ENCODE measurements around the gene EEF2K. TPM values are rescaled to one million over a fixed set of nuclear protein-coding genes. Genes with fewer than 3 reads are reported as not detected.
"Not testable (repeated sequence)": the region's sequence is repeated elsewhere in the genome, so short reads cannot be mapped to it uniquely, and the experiment has no call there.

EEF2K gene
- total RNA-seq, 4 donors from 2014 or later = 42.8 to 90.8 (median 50.3) TPM

DNA sequence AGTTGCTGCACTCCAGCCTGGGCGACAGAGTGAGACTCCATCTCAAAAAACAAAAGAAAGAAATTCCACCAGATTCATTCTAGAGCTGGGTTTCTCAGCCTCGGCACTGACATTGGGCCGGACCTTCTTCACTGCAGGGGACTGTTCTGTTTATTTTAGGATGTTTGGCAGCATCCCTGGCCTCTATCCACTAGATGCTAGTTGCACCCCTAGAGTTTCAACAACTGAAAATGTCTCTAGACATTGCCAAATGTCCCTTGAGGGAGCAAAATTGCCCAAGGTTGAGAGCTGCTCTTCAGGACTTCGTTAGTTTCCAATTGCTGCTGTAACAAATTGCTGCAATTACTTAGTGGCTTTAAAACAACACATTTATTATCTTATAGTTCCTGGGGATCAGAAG lies 7.2 kb downstream of the EEF2K start:
- peak in 1 of 2 donors; percentile 37 for TF ChIP-seq EP300 (IDR thresholded peaks at IDR 0.05)
- TF ChIP-seq, protein P1, sequence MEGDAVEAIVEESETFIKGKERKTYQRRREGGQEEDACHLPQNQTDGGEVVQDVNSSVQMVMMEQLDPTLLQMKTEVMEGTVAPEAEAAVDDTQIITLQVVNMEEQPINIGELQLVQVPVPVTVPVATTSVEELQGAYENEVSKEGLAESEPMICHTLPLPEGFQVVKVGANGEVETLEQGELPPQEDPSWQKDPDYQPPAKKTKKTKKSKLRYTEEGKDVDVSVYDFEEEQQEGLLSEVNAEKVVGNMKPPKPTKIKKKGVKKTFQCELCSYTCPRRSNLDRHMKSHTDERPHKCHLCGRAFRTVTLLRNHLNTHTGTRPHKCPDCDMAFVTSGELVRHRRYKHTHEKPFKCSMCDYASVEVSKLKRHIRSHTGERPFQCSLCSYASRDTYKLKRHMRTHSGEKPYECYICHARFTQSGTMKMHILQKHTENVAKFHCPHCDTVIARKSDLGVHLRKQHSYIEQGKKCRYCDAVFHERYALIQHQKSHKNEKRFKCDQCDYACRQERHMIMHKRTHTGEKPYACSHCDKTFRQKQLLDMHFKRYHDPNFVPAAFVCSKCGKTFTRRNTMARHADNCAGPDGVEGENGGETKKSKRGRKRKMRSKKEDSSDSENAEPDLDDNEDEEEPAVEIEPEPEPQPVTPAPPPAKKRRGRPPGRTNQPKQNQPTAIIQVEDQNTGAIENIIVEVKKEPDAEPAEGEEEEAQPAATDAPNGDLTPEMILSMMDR (IDR thresholded peaks at IDR 0.05) = no peak
- TF ChIP-seq POLR2A (IDR thresholded peaks at IDR 0.05) = no peak
- H3K9me3 ChIP-seq = peaks cover 0 to 6% (median 0%) of the 10 kb centered on the region in 4 donors
- DNase-seq (ENCODE audit: low spot score in 2 of 2) = no peak
- H3K27ac ChIP-seq = peak overlapping the region in 2 of 4 donors; percentile 58 to 75
- H3K36me3 ChIP-seq = peaks cover 0 to 56% (median 0%) of the 10 kb centered on the region in 3 donors
- H3K4me3 ChIP-seq = no peak overlapping the region
- peaks cover 0 to 84% (median 26%) of the 10 kb centered on the region in 4 donors for H3K4me1 ChIP-seq
- no peaks in the 10 kb centered on the region for H3K27me3 ChIP-seq
- WGBS, 2 donors = 54 to 68% methylated on average over 4 of the region's 4 CpGs

DNA sequence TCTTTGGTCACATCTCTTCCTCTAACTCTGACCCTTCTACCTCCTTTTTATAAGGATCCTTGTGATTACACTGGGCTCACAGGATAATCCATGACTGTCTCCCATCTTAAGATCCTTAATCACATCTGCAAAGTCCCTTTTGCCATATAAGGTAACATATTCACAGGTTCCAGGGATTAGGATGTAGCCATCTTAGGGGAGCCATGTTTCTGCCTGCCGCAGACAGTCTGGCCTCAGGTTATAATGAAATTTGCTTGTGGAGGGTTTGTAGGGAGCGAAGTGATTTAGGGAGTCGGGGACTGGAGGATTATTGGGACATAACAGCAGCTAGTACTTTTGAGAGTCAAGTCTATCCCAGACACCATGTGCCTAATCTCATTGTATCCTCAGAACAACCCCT lies 7.7 kb downstream of the EEF2K start:
- TF ChIP-seq POLR2A (IDR thresholded peaks at IDR 0.05) = no peak
- TF ChIP-seq, protein P1 (IDR thresholded peaks at IDR 0.05) = no peak
- TF ChIP-seq EP300 (IDR thresholded peaks at IDR 0.05) = no peak
- 98 to 99% methylated on average over 3 of the region's 3 CpGs for WGBS, 2 donors
- no peak for DNase-seq (ENCODE audit: low spot score in 2 of 2)
- peak overlapping the region in 1 of 4 donors; percentile 75 for H3K27ac ChIP-seq
- peaks cover 0 to 84% (median 22%) of the 10 kb centered on the region in 4 donors for H3K4me1 ChIP-seq
- H3K4me3 ChIP-seq = no peak overlapping the region
- H3K36me3 ChIP-seq = peaks cover 0 to 56% (median 0%) of the 10 kb centered on the region in 3 donors
- H3K9me3 ChIP-seq = peaks cover 0 to 6% (median 0%) of the 10 kb centered on the region in 4 donors
- no peaks in the 10 kb centered on the region for H3K27me3 ChIP-seq

DNA sequence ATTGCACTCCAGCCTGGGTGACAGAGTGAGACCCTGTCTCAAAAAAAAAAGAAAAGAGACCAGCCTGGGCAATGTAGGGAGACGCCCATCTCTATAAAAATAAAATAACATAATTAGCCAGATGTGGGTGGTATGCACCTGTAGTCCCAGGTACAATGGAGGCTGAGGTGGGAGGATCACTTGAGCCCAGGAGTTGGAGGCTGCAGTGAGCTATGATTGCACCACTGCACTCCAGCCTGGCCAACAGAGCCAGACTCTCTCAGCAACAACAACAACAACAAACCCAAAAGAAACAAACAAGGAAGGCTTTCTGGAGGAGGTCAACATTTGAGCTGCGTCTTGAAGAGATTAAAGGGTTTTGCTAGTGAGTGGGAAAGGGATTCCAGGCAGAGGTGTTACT lies 8.3 kb downstream of the EEF2K start:
- no peak for TF ChIP-seq EP300 (IDR thresholded peaks at IDR 0.05)
- TF ChIP-seq POLR2A (IDR thresholded peaks at IDR 0.05) = no peak
- TF ChIP-seq, protein P1 (IDR thresholded peaks at IDR 0.05) = no peak
- Histone ChIP-seq H3K9me3 (peaks cover 0 to 6% (median 0%) of the 10 kb centered on the region in 4 donors), H3K4me1 (peaks cover 0 to 83% (median 21%) of the 10 kb centered on the region in 4 donors), H3K4me3 (no peak overlapping the region), H3K36me3 (peaks cover 0 to 56% (median 0%) of the 10 kb centered on the region in 3 donors), H3K27me3 (no peaks in the 10 kb centered on the region), H3K27ac (no peak overlapping the region)
- no peak for DNase-seq (ENCODE audit: low spot score in 2 of 2)
- WGBS, 2 donors = 91 to 98% methylated on average over 2 of the region's 2 CpGs

DNA sequence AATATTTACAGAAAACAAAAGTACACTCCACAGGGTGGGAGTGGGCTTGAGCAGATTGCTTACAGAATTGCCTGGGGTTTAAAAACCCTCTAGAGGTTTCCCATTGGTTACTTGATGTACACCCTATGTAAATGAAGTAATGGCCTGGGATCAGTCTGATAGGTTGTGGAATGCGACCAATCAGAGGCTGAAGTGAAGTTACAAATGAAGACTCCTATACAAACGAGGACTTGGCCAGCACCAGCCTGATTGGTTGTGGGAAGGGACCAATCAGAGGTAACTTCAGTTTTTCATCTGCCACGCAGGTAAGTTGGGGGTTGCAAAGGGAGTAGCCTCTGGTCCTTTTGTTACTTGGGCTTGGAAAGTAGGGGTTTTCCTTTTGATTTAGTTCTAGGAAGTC lies 8.8 kb downstream of the EEF2K start:
- Histone ChIP-seq H3K36me3 (peaks cover 0 to 52% (median 0%) of the 10 kb centered on the region in 3 donors), H3K9me3 (peaks cover 0 to 6% (median 0%) of the 10 kb centered on the region in 4 donors), H3K4me3 (no peak overlapping the region), H3K4me1 (peaks cover 0 to 81% (median 19%) of the 10 kb centered on the region in 4 donors), H3K27me3 (no peaks in the 10 kb centered on the region), H3K27ac (no peak overlapping the region)
- DNase-seq (ENCODE audit: low spot score in 2 of 2) = no peak
- TF ChIP-seq EP300 (IDR thresholded peaks at IDR 0.05) = no peak
- TF ChIP-seq POLR2A (IDR thresholded peaks at IDR 0.05) = no peak
- TF ChIP-seq, protein P1 (IDR thresholded peaks at IDR 0.05) = no peak
- 75 to 81% methylated on average over 3 of the region's 3 CpGs for whole genome bisulfite sequencing, 2 donors

DNA sequence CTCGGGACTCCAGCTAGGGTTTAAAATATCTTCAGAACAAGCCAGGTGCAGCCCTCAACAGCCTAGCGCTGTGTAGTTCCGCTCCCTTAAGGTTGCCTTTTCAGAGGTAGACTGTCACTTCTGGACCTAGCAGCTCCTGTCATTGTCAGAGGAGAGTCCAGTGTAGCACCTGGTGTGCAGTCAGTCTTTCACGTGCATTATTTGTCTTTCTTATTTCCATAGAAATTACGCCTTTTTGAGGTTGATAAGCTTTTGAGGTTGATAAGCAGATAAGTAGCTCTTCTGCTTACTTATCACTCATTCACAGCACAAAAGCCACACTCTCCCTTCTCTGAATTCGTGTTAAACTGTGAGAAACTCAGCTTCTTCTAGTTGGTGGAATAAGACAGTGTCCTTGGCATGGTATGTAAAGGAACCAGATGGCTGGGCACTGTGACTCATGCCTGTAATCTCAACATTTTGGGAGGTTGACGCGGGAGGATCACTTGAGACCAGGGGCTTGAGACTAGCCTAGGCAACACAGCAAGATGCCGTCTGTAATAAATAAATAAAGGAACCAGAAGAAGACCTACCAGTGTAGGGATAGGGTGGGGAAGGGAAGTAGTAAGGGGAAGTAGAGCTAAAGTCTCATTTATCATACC lies 10.2 kb downstream of the EEF2K start:
- Histone ChIP-seq H3K4me1 (peaks cover 0 to 81% (median 14%) of the 10 kb centered on the region in 4 donors), H3K4me3 (no peak overlapping the region), H3K9me3 (no peaks in the 10 kb centered on the region), H3K27me3 (no peaks in the 10 kb centered on the region), H3K27ac (peak overlapping the region in 1 of 4 donors; percentile 14), H3K36me3 (peaks cover 0 to 44% (median 0%) of the 10 kb centered on the region in 3 donors)
- DNase-seq (ENCODE audit: low spot score in 2 of 2) = no peak
- 83 to 91% methylated on average over 9 of the region's 9 CpGs for WGBS, 2 donors
- TF ChIP-seq, protein P1 (IDR thresholded peaks at IDR 0.05) = no peak
- no peak for TF ChIP-seq POLR2A (IDR thresholded peaks at IDR 0.05)
- TF ChIP-seq EP300 (IDR thresholded peaks at IDR 0.05) = no peak

DNA sequence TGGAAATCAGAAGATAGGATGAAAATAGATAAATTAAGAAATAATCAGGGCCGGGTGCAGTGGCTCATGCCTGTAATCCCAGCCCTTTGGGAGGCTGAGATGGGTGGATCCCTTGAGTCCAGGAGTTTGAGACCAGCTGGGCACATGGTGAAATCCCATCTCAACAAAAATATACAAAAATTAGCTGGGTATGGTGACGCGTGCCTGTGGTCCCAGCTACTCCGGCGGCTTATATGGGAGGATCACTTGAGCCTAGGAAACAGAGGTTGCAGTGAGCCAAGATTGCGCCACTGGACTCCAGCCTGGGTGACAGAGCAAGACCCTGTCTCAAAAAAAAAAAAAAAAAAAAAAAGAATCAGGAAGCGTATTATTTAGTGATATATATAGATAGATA lies 10.8 kb downstream of the EEF2K start:
- Histone ChIP-seq H3K27ac (peak overlapping the region in 1 of 4 donors; percentile 2), H3K36me3 (peaks cover 0 to 44% (median 0%) of the 10 kb centered on the region in 3 donors), H3K4me1 (peaks cover 0 to 81% (median 9%) of the 10 kb centered on the region in 4 donors)
- not testable (repeated sequence) for H3K27me3 ChIP-seq; DNase-seq (ENCODE audit: low spot score in 2 of 2); H3K4me3 ChIP-seq; H3K9me3 ChIP-seq
- 88 to 93% methylated on average over 7 of the region's 7 CpGs for WGBS, 2 donors

All from tibial nerve (tissue), 4 donors.